PC-3 (cell line): ENCODE results near the gene SLC24A3. TPM values are rescaled to one million over a fixed set of nuclear protein-coding genes. Genes with fewer than 3 reads are reported as not detected.

Experiments used
- ATAC-seq: fragments of 200-7000 bp; cut with Tn5 transposase; 2 replicates; pipeline ENCODE4 v1.9.1; 2020; ENCODE audit warnings: mild to moderate bottlenecking, moderate library complexity
- BruUV-seq: library from RNA; stranded (reverse); fragments of 400-500 nt; replicated peaks from 2 replicates; lab custom pipeline; 2021; lab: Mats Ljungman, UMichigan
- CTCF ChIA-PET: fragments of 300-600 bp; sonication (Branson Sonifier 250); formaldehyde crosslinking; loops from one replicate; lab custom pipeline; 2022; ENCODE audit warnings: antibody characterized with exemption; lab: Charles Lee
- POLR2A ChIA-PET: fragments of 300-600 bp; sonication (Branson Sonifier 250); formaldehyde crosslinking; loops from one replicate; lab custom pipeline; 2022; ENCODE audit warnings: antibody characterized with exemption; ENCODE audit not compliant: unreplicated experiment; lab: Charles Lee
- DNase-seq: peaks from one replicate; pipeline ENCODE4 v3.0.0-alpha.2; 2015
- H2AFZ ChIP-seq: fragments of 300-600 bp; sonication (generic); 2 replicates; pipeline ENCODE4 v1.6.0; 2016; ENCODE audit warnings: antibody characterized with exemption, low read length
- H3F3A ChIP-seq: fragments of 300-600 bp; sonication (generic); one replicate; pipeline ENCODE4 v1.6.0; 2017; ENCODE audit warnings: antibody characterized with exemption, low read length, control low read depth, mild to moderate bottlenecking; ENCODE audit not compliant: unreplicated experiment
- H3K27ac ChIP-seq: fragments of 300-600 bp; sonication (generic); 2 replicates; pipeline ENCODE4 v1.5.1; 2016; ENCODE audit warnings: mild to moderate bottlenecking, low read length
- H3K27me3 ChIP-seq: fragments of 300-600 bp; sonication (generic); 2 replicates; pipeline ENCODE4 v1.6.1; 2016; ENCODE audit warnings: low read length, mixed read lengths
- H3K36me3 ChIP-seq: fragments of 300-600 bp; sonication (generic); 2 replicates; pipeline ENCODE4 v1.6.1; 2016; ENCODE audit warnings: low read depth, mixed run types, low read length, mixed read lengths
- H3K4me1 ChIP-seq: fragments of 300-600 bp; sonication (generic); 2 replicates; pipeline ENCODE4 v1.5.1; 2016; ENCODE audit warnings: low read length; ENCODE audit not compliant: insufficient read depth
- H3K4me2 ChIP-seq: fragments of 300-600 bp; sonication (generic); 2 replicates; pipeline ENCODE4 v1.6.0; 2016; ENCODE audit warnings: low read length
- H3K4me3 ChIP-seq: fragments of 300-600 bp; sonication (generic); 2 replicates; pipeline ENCODE4 v1.5.1; 2016; ENCODE audit warnings: mild to moderate bottlenecking, low read length, mixed read lengths
- H3K79me2 ChIP-seq: fragments of 300-600 bp; sonication (generic); 2 replicates; pipeline ENCODE4 v1.6.1; 2017; ENCODE audit warnings: low read length, mixed read lengths
- H3K9ac ChIP-seq: fragments of 300-600 bp; sonication (generic); 2 replicates; pipeline ENCODE4 v1.6.0; 2016; ENCODE audit warnings: mild to moderate bottlenecking, low read length
- H3K9me2 ChIP-seq: fragments of 300-600 bp; sonication (generic); replicated peaks from 2 replicates; pipeline ENCODE4 v1.6.1; 2016; ENCODE audit warnings: mixed run types, low read length, mixed read lengths
- H3K9me3 ChIP-seq: fragments of 300-600 bp; sonication (generic); 2 replicates; pipeline ENCODE4 v1.6.1; 2016; ENCODE audit warnings: low read length, mixed read lengths
- H4K20me1 ChIP-seq: fragments of 300-600 bp; sonication (generic); 2 replicates; pipeline ENCODE4 v1.6.1; 2016; ENCODE audit warnings: low read length, mixed read lengths
- EZH2 ChIP-seq: fragments of 300-600 bp; sonication (generic); IDR thresholded peaks from one replicate; pipeline ENCODE4 v1.6.1; 2017; ENCODE audit warnings: antibody characterized with exemption, mild to moderate bottlenecking, low read length; ENCODE audit not compliant: unreplicated experiment
- EZH2phosphoT487 ChIP-seq: fragments of 300-600 bp; sonication (generic); IDR thresholded peaks from 2 replicates; pipeline ENCODE4 v1.6.1; 2018; ENCODE audit warnings: mild to moderate bottlenecking, antibody characterized with exemption, low read length, borderline replicate concordance
- intact Hi-C: fragments of 100-400 bp; cut with micrococcal nuclease; formaldehyde crosslinking; loops from 2 replicates; pipeline ENCODE4 v1.9.0; 2023
- total RNA-seq: library from RNA; depleted of rRNA; stranded (reverse); fragments of >200 nt; gene quantifications from 2 replicates; pipeline ENCODE4 v1.2.3, GENCODE V29; 2014
- TF ChIP-seq, protein P1 (sequence below): fragments of 300-600 bp; sonication (generic); conservative IDR thresholded peaks from 2 replicates; pipeline ENCODE4 v1.5.1; 2017; ENCODE audit warnings: antibody characterized with exemption, low read depth, mild to moderate bottlenecking, low read length

SLC24A3 gene
- total RNA-seq, 1 experiment from 2014 or later, result 0.11 TPM

- no peaks in the 10 kb centered on the region for H3K4me1 ChIP-seq
- H3K9ac ChIP-seq, result no peak overlapping the region
- CTCF ChIA-PET, result no interaction called here
Measured at GRCh38 chr20:19210391-19211155, 1.9 kb upstream of the SLC24A3 start.

GRCh38 chr20:19211252-19211651, 1.2 kb upstream of the SLC24A3 start:
- Histone ChIP-seq H3K27me3 (peaks cover 76% of the 10 kb centered on the region), H3K4me3 (no peak overlapping the region), H2AFZ (no peak overlapping the region), H3K9me3 (no peaks in the 10 kb centered on the region), H4K20me1 (no peaks in the 10 kb centered on the region), H3K4me1 (no peaks in the 10 kb centered on the region), H3K27ac (no peak overlapping the region), H3K79me2 (no peaks in the 10 kb centered on the region), H3K9me2 (no peaks in the 10 kb centered on the region), H3F3A (no peaks in the 10 kb centered on the region), H3K4me2 (no peak overlapping the region), H3K36me3 (no peaks in the 10 kb centered on the region), H3K9ac (no peak overlapping the region)
- POLR2A ChIA-PET, result no interaction called here
- intact Hi-C loops, result no loop called here
- DNase-seq (no peak), ATAC-seq (no peak)
- TF ChIP-seq EZH2 (no peak), EZH2phosphoT487 (no peak)
- TF ChIP-seq, protein P1, sequence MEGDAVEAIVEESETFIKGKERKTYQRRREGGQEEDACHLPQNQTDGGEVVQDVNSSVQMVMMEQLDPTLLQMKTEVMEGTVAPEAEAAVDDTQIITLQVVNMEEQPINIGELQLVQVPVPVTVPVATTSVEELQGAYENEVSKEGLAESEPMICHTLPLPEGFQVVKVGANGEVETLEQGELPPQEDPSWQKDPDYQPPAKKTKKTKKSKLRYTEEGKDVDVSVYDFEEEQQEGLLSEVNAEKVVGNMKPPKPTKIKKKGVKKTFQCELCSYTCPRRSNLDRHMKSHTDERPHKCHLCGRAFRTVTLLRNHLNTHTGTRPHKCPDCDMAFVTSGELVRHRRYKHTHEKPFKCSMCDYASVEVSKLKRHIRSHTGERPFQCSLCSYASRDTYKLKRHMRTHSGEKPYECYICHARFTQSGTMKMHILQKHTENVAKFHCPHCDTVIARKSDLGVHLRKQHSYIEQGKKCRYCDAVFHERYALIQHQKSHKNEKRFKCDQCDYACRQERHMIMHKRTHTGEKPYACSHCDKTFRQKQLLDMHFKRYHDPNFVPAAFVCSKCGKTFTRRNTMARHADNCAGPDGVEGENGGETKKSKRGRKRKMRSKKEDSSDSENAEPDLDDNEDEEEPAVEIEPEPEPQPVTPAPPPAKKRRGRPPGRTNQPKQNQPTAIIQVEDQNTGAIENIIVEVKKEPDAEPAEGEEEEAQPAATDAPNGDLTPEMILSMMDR, result no peak
- BruUV-seq, result no TSS peak
- CTCF ChIA-PET, result no interaction called here

More at GRCh38 chr20:19210391-19211155, 1.9 kb upstream of the SLC24A3 start:
- TF ChIP-seq, protein P1, result no peak
- TF ChIP-seq EZH2 (no peak), EZH2phosphoT487 (no peak)
- no TSS peak for BruUV-seq
- no peak overlapping the region for H3K27ac ChIP-seq
- POLR2A ChIA-PET, result no interaction called here
- peaks cover 73% of the 10 kb centered on the region for H3K27me3 ChIP-seq
- no peaks in the 10 kb centered on the region for H4K20me1 ChIP-seq
- H3K9me3 ChIP-seq, result no peaks in the 10 kb centered on the region
- H3K4me2 ChIP-seq, result no peak overlapping the region
- no peaks in the 10 kb centered on the region for H3K79me2 ChIP-seq
- DNase-seq, result no peak
- intact Hi-C loops, result no loop called here
- no peak overlapping the region for H2AFZ ChIP-seq
- no peak for ATAC-seq
- H3F3A ChIP-seq, result no peaks in the 10 kb centered on the region
- no peak overlapping the region for H3K4me3 ChIP-seq
- no peaks in the 10 kb centered on the region for H3K9me2 ChIP-seq
- no peaks in the 10 kb centered on the region for H3K36me3 ChIP-seq
